Type B pancreatic cell (in vitro differentiated cells): ENCODE results near the gene HADH. TPM values are rescaled to one million over a fixed set of nuclear protein-coding genes. Genes with fewer than 3 reads are reported as not detected.

Experiments used
- DNase-seq: peaks from one replicate; pipeline ENCODE4 v3.0.0; 2021; ENCODE audit warnings: mixed read lengths; ENCODE audit not compliant: unreplicated experiment; ENCODE audit errors: extremely low spot score
- H3K27ac Mint-ChIP-seq: 2 replicates; pipeline ENCODE4 v1.8.0; 2021; ENCODE audit warnings: mild to moderate bottlenecking, mixed read lengths
- H3K27me3 Mint-ChIP-seq: 2 replicates; pipeline ENCODE4 v1.8.0; 2021; ENCODE audit warnings: mixed read lengths
- H3K36me3 Mint-ChIP-seq: 2 replicates; pipeline ENCODE4 v1.8.0; 2021; ENCODE audit warnings: mixed read lengths
- H3K4me1 Mint-ChIP-seq: one replicate; pipeline ENCODE4 v1.8.0; 2021; ENCODE audit warnings: mixed read lengths; ENCODE audit not compliant: unreplicated experiment
- H3K4me3 Mint-ChIP-seq: 2 replicates; pipeline ENCODE4 v1.8.0; 2021; ENCODE audit warnings: mild to moderate bottlenecking, mixed read lengths
- H3K9me3 Mint-ChIP-seq: 2 replicates; pipeline ENCODE4 v1.8.0; 2021; ENCODE audit warnings: mixed read lengths
- CTCF ChIP-seq: fragments of 200-600 bp; sonication (generic); conservative IDR thresholded peaks from 2 replicates; pipeline ENCODE4 v1.5.0; 2021; ENCODE audit warnings: antibody characterized with exemption, mild to moderate bottlenecking
- total RNA-seq: library from RNA; stranded (reverse); gene quantifications from 2 replicates; pipeline ENCODE4 v1.2.1, GENCODE V29; 2021; ENCODE audit warnings: low replicate concordance

HADH gene
- total RNA-seq, 1 donor from 2014 or later, result 68.5 TPM

- H3K4me3 Mint-ChIP-seq, result no peak overlapping the region
- H3K27me3 Mint-ChIP-seq, result no peaks in the 10 kb centered on the region
- no peak overlapping the region for H3K27ac Mint-ChIP-seq
- no peak for DNase-seq
- H3K9me3 Mint-ChIP-seq, result no peaks in the 10 kb centered on the region
- peaks cover 24% of the 10 kb centered on the region for H3K4me1 Mint-ChIP-seq
- TF ChIP-seq CTCF, result no peak
- H3K36me3 Mint-ChIP-seq, result peaks cover 14% of the 10 kb centered on the region
Observed at GRCh38 chr4:108044951-108045686, 55.4 kb downstream of the HADH start.

- Mint-ChIP-seq H3K4me3 (no peak overlapping the region), H3K36me3 (peaks cover 14% of the 10 kb centered on the region), H3K27ac (no peak overlapping the region), H3K27me3 (no peaks in the 10 kb centered on the region), H3K9me3 (no peaks in the 10 kb centered on the region), H3K4me1 (peaks cover 24% of the 10 kb centered on the region)
- DNase-seq, result no peak
- no peak for TF ChIP-seq CTCF
Observed at GRCh38 chr4:108045687-108046024, 56.0 kb downstream of the HADH start.

- Mint-ChIP-seq H3K4me1 (peaks cover 24% of the 10 kb centered on the region), H3K27ac (no peak overlapping the region), H3K27me3 (no peaks in the 10 kb centered on the region), H3K36me3 (peaks cover 14% of the 10 kb centered on the region), H3K9me3 (no peaks in the 10 kb centered on the region), H3K4me3 (no peak overlapping the region)
- no peak for DNase-seq
- no peak for TF ChIP-seq CTCF
Observed at GRCh38 chr4:108047199-108047598, 57.5 kb downstream of the HADH start.

- TF ChIP-seq CTCF, result no peak
- H3K4me1 Mint-ChIP-seq, result peaks cover 23% of the 10 kb centered on the region
- H3K27ac Mint-ChIP-seq, result no peak overlapping the region
- DNase-seq, result no peak
- H3K4me3 Mint-ChIP-seq, result no peak overlapping the region
- H3K36me3 Mint-ChIP-seq, result peaks cover 14% of the 10 kb centered on the region
- no peaks in the 10 kb centered on the region for H3K9me3 Mint-ChIP-seq
- no peaks in the 10 kb centered on the region for H3K27me3 Mint-ChIP-seq
Observed at GRCh38 chr4:108048157-108048556, 58.5 kb downstream of the HADH start.

GRCh38 chr4:108048997-108049396, 59.3 kb downstream of the HADH start:
- Mint-ChIP-seq H3K4me1 (peaks cover 16% of the 10 kb centered on the region), H3K27me3 (no peaks in the 10 kb centered on the region), H3K27ac (no peak overlapping the region), H3K9me3 (no peaks in the 10 kb centered on the region), H3K4me3 (no peak overlapping the region), H3K36me3 (peaks cover 14% of the 10 kb centered on the region)
- DNase-seq, result no peak
- no peak for TF ChIP-seq CTCF
